GM12891 (cell line): ENCODE results near the gene LSM3.

Experiments
- PAX5 ChIP-seq: IDR thresholded peaks from 2 replicates; pipeline ENCODE4 v1.6.1; 2011; ENCODE audit warnings: low read length, moderate library complexity, mild to moderate bottlenecking; ENCODE audit not compliant: insufficient read depth, severe bottlenecking
- POLR2A ChIP-seq: IDR thresholded peaks from 2 replicates; pipeline ENCODE4 v1.6.1; 2011; ENCODE audit warnings: low read depth, low read length, control low read depth
- POLR2AphosphoS5 ChIP-seq: IDR thresholded peaks from 2 replicates; pipeline ENCODE4 v1.6.1; 2011; ENCODE audit warnings: low read depth, low read length, control low read depth
- POU2F2 ChIP-seq: IDR thresholded peaks from 2 replicates; pipeline ENCODE4 v1.6.1; 2011; ENCODE audit warnings: low read depth, mild to moderate bottlenecking, control low read depth, low read length, moderate library complexity
- SPI1 ChIP-seq: IDR thresholded peaks from 2 replicates; pipeline ENCODE4 v1.6.1; 2011; ENCODE audit warnings: low read depth, low read length, control low read depth
- TAF1 ChIP-seq: IDR thresholded peaks from 2 replicates; pipeline ENCODE4 v1.6.1; 2011; ENCODE audit warnings: low read depth, low read length, control low read depth

- TF ChIP-seq POLR2A (no peak), SPI1 (no peak), POLR2AphosphoS5 (no peak), TAF1 (no peak), POU2F2 (no peak), PAX5 (no peak)
These were observed 21.7 kb downstream of the LSM3 start for GRCh38 chr3:14200276-14200675.
